HCT116 (cell line): ENCODE results near the gene CXCR4. TPM values are rescaled to one million over a fixed set of nuclear protein-coding genes. Genes with fewer than 3 reads are reported as not detected.

Source experiments
- ATAC-seq: fragments of 200-7000 bp; cut with Tn5 transposase; 2 replicates; pipeline ENCODE4 v1.9.1; 2020; ENCODE audit warnings: mild to moderate bottlenecking, moderate library complexity
- BruUV-seq: library from RNA; stranded (reverse); fragments of 400-500 nt; replicated peaks from 2 replicates; lab custom pipeline; 2021; lab: Mats Ljungman, UMichigan
- CTCF ChIA-PET: fragments of 300-600 bp; sonication (Branson Sonifier 250); formaldehyde crosslinking; loops from one replicate; lab custom pipeline; 2021; ENCODE audit warnings: antibody characterized with exemption; lab: Charles Lee
- POLR2A ChIA-PET: fragments of 300-600, 350-600 bp; sonication (Branson Sonifier 250); formaldehyde crosslinking; loops from one replicate; lab custom pipeline; 2021; ENCODE audit warnings: antibody characterized with exemption; lab: Charles Lee
- RAD21 ChIA-PET, 2 experiments: fragments of 300-600 bp; sonication (Branson Sonifier 250); formaldehyde crosslinking; loops; one replicate each; lab custom pipeline; 2023; ENCODE audit warnings: low total read pairs in 2 of 2; ENCODE audit not compliant: uncharacterized antibody in 2 of 2, unreplicated experiment in 2 of 2, low non-redundant PET in 1 of 2; lab: Charles Lee
- DNase-seq: peaks from one replicate; pipeline ENCODE4 v3.0.0-alpha.2; 2010; ENCODE audit warnings: low read depth, low spot score
- H2AFZ ChIP-seq: fragments of 200-600 bp; shearing (Covaris generic), sonication (generic); 2 replicates; pipeline ENCODE4 v1.6.1; 2017; ENCODE audit warnings: low read depth, mixed run types, mixed read lengths, antibody characterized with exemption, low read length; ENCODE audit not compliant: poor library complexity, severe bottlenecking
- H3K27ac ChIP-seq: 2 replicates; pipeline ENCODE4 v1.5.1; 2012; ENCODE audit warnings: low read depth, low read length
- H3K27me3 ChIP-seq: fragments of 200-600 bp; sonication (generic); 2 replicates; pipeline ENCODE4 v1.6.1; 2016; ENCODE audit warnings: mixed run types, low read length, mixed read lengths; ENCODE audit not compliant: insufficient read depth
- H3K36me3 ChIP-seq, 2 experiments: fragments of 200-500 bp in 1 of 2; fragments of 200-600 bp in 1 of 2; sonication (Bioruptor generic) in 1 of 2; sonication (generic) in 1 of 2; 2 replicates each; pipeline versions ENCODE4 v1.5.1 to v1.6.1; 2014 to 2016; ENCODE audit warnings: low read length in 2 of 2, inconsistent platforms in 1 of 2, mixed read lengths in 1 of 2, mixed run types in 1 of 2; ENCODE audit not compliant: insufficient read depth in 2 of 2, control insufficient read depth in 1 of 2
- H3K4me1 ChIP-seq, 2 experiments: fragments of 200-600 bp in 1 of 2; sonication (generic) in 1 of 2; 2 replicates each; pipeline versions ENCODE4 v1.5.1 to v1.6.1; 2012 to 2017; ENCODE audit warnings: low read length in 2 of 2, inconsistent platforms in 1 of 2, mild to moderate bottlenecking in 1 of 2, mixed read lengths in 1 of 2, mixed run types in 1 of 2, moderate library complexity in 1 of 2; ENCODE audit not compliant: insufficient read depth in 2 of 2, control insufficient read depth in 1 of 2
- H3K4me2 ChIP-seq: fragments of 200-600 bp; sonication (generic); 2 replicates; pipeline ENCODE4 v1.6.1; 2017; ENCODE audit warnings: mixed run types, low read length, mixed read lengths
- H3K4me3 ChIP-seq, 2 experiments: fragments of 200-600 bp in 1 of 2; sonication (generic) in 1 of 2; replicated peaks in 1 of 2; 2 replicates each; pipeline ENCODE4 v1.5.1; 2011 to 2016; ENCODE audit warnings: low read length in 2 of 2, control low read depth in 1 of 2, low read depth in 1 of 2, mild to moderate bottlenecking in 1 of 2, mixed read lengths in 1 of 2, mixed run types in 1 of 2
- H3K79me2 ChIP-seq: fragments of 200-600 bp; sonication (generic); 2 replicates; pipeline ENCODE4 v1.6.1; 2017; ENCODE audit warnings: mild to moderate bottlenecking, mixed run types, low read length, moderate library complexity, mixed read lengths; ENCODE audit not compliant: insufficient read depth
- H3K9ac ChIP-seq: fragments of 200-600 bp; sonication (generic); 2 replicates; pipeline ENCODE4 v1.6.1; 2016; ENCODE audit warnings: low read length, mixed read lengths
- H3K9me2 ChIP-seq: fragments of 200-600 bp; sonication (generic), shearing (Covaris generic); 2 replicates; pipeline ENCODE4 v1.6.1; 2017; ENCODE audit warnings: mixed run types, mild to moderate bottlenecking, moderate library complexity; ENCODE audit not compliant: insufficient read depth
- H3K9me3 ChIP-seq, 2 experiments: fragments of 200-500 bp in 1 of 2; fragments of 200-600 bp in 1 of 2; sonication (Bioruptor generic) in 1 of 2; sonication (generic) in 1 of 2; 2 replicates each; pipeline ENCODE4 v1.6.1; 2014 to 2017; ENCODE audit warnings: low read length in 2 of 2, mixed read lengths in 2 of 2, inconsistent platforms in 1 of 2, low read depth in 1 of 2, mild to moderate bottlenecking in 1 of 2, mixed run types in 1 of 2, moderate library complexity in 1 of 2; ENCODE audit not compliant: control insufficient read depth in 1 of 2, insufficient read depth in 1 of 2
- H4K20me1 ChIP-seq: fragments of 200-600 bp; sonication (generic), shearing (Covaris generic); 2 replicates; pipeline ENCODE4 v1.6.1; 2017; ENCODE audit warnings: mixed run types, mild to moderate bottlenecking, moderate library complexity; ENCODE audit not compliant: insufficient read depth
- CBX3 ChIP-seq: IDR thresholded peaks from 2 replicates; pipeline ENCODE4 v1.6.1; 2012; ENCODE audit warnings: low read depth
- EGR1 ChIP-seq: IDR thresholded peaks from 2 replicates; pipeline ENCODE4 v1.6.1; 2012; ENCODE audit warnings: low read depth
- ELF1 ChIP-seq: IDR thresholded peaks from 2 replicates; pipeline ENCODE4 v1.6.1; 2012; ENCODE audit warnings: low read depth, borderline replicate concordance
- EZH2 ChIP-seq: fragments of 200-600 bp; sonication (generic); IDR thresholded peaks from 2 replicates; pipeline ENCODE4 v1.6.1; 2017; ENCODE audit warnings: antibody characterized with exemption, mixed run types
- MAX ChIP-seq: IDR thresholded peaks from 2 replicates; pipeline ENCODE4 v1.6.1; 2012
- POLR2AphosphoS5 ChIP-seq: IDR thresholded peaks from 2 replicates; pipeline ENCODE4 v1.6.1; 2011; ENCODE audit warnings: mild to moderate bottlenecking, low read depth, low read length, moderate library complexity
- RAD21 ChIP-seq: IDR thresholded peaks from 2 replicates; pipeline ENCODE4 v1.6.1; 2012; ENCODE audit warnings: low read depth, mild to moderate bottlenecking
- SRF ChIP-seq: IDR thresholded peaks from 2 replicates; pipeline ENCODE4 v1.6.1; 2012; ENCODE audit warnings: low read depth
- YY1 ChIP-seq: IDR thresholded peaks from 2 replicates; pipeline ENCODE4 v1.6.1; 2011; ENCODE audit warnings: low read length, low read depth, moderate library complexity, mild to moderate bottlenecking; ENCODE audit not compliant: insufficient replicate concordance; ENCODE audit errors: extremely low read depth
- ZBTB33 ChIP-seq: IDR thresholded peaks from 2 replicates; pipeline ENCODE4 v1.6.1; 2011; ENCODE audit warnings: mild to moderate bottlenecking, low read length, moderate library complexity; ENCODE audit not compliant: insufficient replicate concordance; ENCODE audit errors: extremely low read depth
- intact Hi-C: fragments of 100-400 bp; cut with micrococcal nuclease; formaldehyde crosslinking; loops from 2 replicates; pipeline ENCODE4 v1.10.0; 2022
- total RNA-seq: library from RNA; stranded (reverse); gene quantifications from one replicate; pipeline ENCODE4 v1.2.1, GENCODE V29; 2021; ENCODE audit not compliant: unreplicated experiment

Gene CXCR4
- total RNA-seq, 1 experiment from 2014 or later: 1.3 TPM

- no peak for TF ChIP-seq CBX3
- TF ChIP-seq POLR2AphosphoS5: no peak
Observed at GRCh38 chr2:136119717-136120675, 2.0 kb upstream of the CXCR4 start (continued).

- Histone ChIP-seq H3K4me2 (no peak overlapping the region), H4K20me1 (no peaks in the 10 kb centered on the region), H3K27ac (no peak overlapping the region), H3K4me1 (peaks cover 11 to 28% of the 10 kb centered on the region in 2 experiments; a peak in 3 of 4 replicates), H2AFZ (no peak overlapping the region), H3K36me3 (no peaks in the 10 kb centered on the region), H3K79me2 (no peaks in the 10 kb centered on the region), H3K9me3 (no peaks in the 10 kb centered on the region), H3K27me3 (peaks cover 56% of the 10 kb centered on the region), H3K9me2 (no peaks in the 10 kb centered on the region), H3K4me3 (no peak overlapping the region), H3K9ac (no peak overlapping the region)
- DNase-seq (no peak), ATAC-seq (no peak)
- POLR2A ChIA-PET: no interaction called here
- CTCF ChIA-PET: no interaction called here
- intact Hi-C loops: loop anchor here (10.0 kb wide), 1 partner anchor 204 kb away; no protein-coding TSS in a partner anchor
- TF ChIP-seq YY1 (no peak), MAX (no peak), SRF (no peak), ELF1 (no peak), EGR1 (no peak), EZH2 (no peak), RAD21 (no peak), ZBTB33 (no peak)
- RAD21 ChIA-PET: no interaction called here
- no TSS peak for BruUV-seq
Observed at GRCh38 chr2:136118819-136119716, 1.1 kb upstream of the CXCR4 start.
